Tibial artery (tissue), 4 donors: ENCODE results near the gene METTL25B.

Experiments used
- DNase-seq, 2 donors: peaks; one replicate each; pipeline ENCODE4 v3.0.0-alpha.2; 2019
- H3K27ac ChIP-seq, 2 donors: fragments of 200-600 bp; sonication (generic) in 1 of 2; 1 replicate in 1 of 2; 2 replicates in 1 of 2; pipeline ENCODE4 v1.5.1; 2018 to 2019; ENCODE audit warnings: mild to moderate bottlenecking in 1 of 2
- H3K27me3 ChIP-seq, 2 donors: fragments of 200-600 bp; sonication (generic) in 1 of 2; one replicate each; pipeline versions ENCODE4 v1.5.1 to v1.6.0; 2016 to 2019
- H3K36me3 ChIP-seq, 3 donors: fragments of 200-600 bp; sonication (generic) in 2 of 3; one replicate each; pipeline ENCODE4 v1.5.1; 2016 to 2019; ENCODE audit warnings: mild to moderate bottlenecking in 2 of 3
- H3K4me1 ChIP-seq, 4 donors: fragments of 200-600 bp; sonication (generic) in 2 of 4; 1 replicate in 3 of 4; 2 replicates in 1 of 4; pipeline ENCODE4 v1.5.1; 2016 to 2019
- H3K4me3 ChIP-seq, 2 donors: fragments of 200-600 bp; sonication (generic) in 1 of 2; 1 replicate in 1 of 2; 2 replicates in 1 of 2; pipeline ENCODE4 v1.5.1; 2018 to 2019; ENCODE audit warnings: mild to moderate bottlenecking in 2 of 2
- H3K9me3 ChIP-seq, 3 donors: fragments of 200-600 bp; sonication (generic) in 1 of 3; one replicate each; pipeline ENCODE4 v1.5.1; 2016 to 2019
- intact Hi-C: fragments of 100-400 bp; cut with DNase I; formaldehyde crosslinking; loops from one replicate; pipeline ENCODE4 v1.15.0; 2023; ENCODE audit warnings: low total_unique reads
- TF ChIP-seq, protein P1 (sequence below), 2 experiments: fragments of 200-600 bp in 1 of 2; fragments of 450-650 bp in 1 of 2; IDR thresholded peaks; one replicate each; pipeline ENCODE4 v1.5.1; 2017 to 2019; ENCODE audit warnings: antibody characterized with exemption in 2 of 2, mild to moderate bottlenecking in 1 of 2, moderate library complexity in 1 of 2

The METTL25B gene

DNA sequence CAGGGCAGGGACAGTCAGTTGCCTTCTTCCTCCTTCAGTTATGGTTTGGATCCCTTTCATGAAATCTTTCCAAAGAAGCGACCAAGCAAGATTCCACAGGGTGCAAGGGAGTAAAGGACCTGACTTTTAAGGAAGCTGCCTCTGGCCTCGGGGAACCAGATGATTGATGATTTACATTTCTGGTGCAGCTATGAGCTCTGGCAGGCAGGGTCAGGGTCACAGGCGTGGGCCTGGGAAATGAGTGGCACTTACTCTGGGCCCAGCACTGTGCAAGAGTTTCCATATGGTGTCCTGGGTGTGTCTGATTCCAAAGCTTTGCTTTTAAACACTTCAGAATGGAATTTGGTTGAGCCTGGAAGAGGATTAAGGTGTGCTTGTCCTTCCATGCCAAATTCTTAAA, 15.6 kb upstream of the METTL25B start:
- peaks cover 0 to 43% (median 13%) of the 10 kb centered on the region in 4 donors for H3K4me1 ChIP-seq
- TF ChIP-seq, protein P1, sequence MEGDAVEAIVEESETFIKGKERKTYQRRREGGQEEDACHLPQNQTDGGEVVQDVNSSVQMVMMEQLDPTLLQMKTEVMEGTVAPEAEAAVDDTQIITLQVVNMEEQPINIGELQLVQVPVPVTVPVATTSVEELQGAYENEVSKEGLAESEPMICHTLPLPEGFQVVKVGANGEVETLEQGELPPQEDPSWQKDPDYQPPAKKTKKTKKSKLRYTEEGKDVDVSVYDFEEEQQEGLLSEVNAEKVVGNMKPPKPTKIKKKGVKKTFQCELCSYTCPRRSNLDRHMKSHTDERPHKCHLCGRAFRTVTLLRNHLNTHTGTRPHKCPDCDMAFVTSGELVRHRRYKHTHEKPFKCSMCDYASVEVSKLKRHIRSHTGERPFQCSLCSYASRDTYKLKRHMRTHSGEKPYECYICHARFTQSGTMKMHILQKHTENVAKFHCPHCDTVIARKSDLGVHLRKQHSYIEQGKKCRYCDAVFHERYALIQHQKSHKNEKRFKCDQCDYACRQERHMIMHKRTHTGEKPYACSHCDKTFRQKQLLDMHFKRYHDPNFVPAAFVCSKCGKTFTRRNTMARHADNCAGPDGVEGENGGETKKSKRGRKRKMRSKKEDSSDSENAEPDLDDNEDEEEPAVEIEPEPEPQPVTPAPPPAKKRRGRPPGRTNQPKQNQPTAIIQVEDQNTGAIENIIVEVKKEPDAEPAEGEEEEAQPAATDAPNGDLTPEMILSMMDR (IDR thresholded peaks at IDR 0.05), result no peak
- H3K27me3 ChIP-seq, result no peaks in the 10 kb centered on the region
- no peak for DNase-seq
- intact Hi-C loops, result no loop called here
- H3K27ac ChIP-seq, result no peak overlapping the region
- H3K36me3 ChIP-seq, result peaks cover 0 to 10% (median 0%) of the 10 kb centered on the region in 3 donors
- H3K9me3 ChIP-seq, result no peaks in the 10 kb centered on the region
- no peak overlapping the region for H3K4me3 ChIP-seq

DNA sequence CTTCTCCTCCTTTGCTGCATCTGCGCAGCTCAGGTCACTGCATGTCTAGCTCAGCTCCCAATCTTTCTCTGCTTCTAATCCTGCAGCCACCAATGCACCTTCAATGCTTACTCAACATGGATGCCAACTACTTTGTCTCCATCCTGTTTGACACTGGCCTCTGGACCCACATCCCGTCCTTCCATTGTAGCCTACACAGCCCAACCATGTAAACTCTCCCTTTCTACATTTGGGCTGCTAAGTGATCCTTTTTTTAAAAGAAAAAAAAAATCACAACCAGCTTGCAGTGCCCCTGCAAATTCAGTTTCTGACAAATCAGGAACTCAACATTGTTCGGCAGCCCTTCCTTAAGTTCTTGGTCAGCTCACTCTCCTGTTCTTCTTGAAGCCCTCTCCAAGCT, 13.4 kb upstream of the METTL25B start:
- peaks cover 0 to 11% (median 0%) of the 10 kb centered on the region in 3 donors for H3K36me3 ChIP-seq
- H3K9me3 ChIP-seq, result no peaks in the 10 kb centered on the region
- H3K27ac ChIP-seq, result no peak overlapping the region
- intact Hi-C loops, result no loop called here
- no peak overlapping the region for H3K4me3 ChIP-seq
- H3K27me3 ChIP-seq, result no peaks in the 10 kb centered on the region
- DNase-seq, result no peak
- H3K4me1 ChIP-seq, result peaks cover 0 to 22% (median 6%) of the 10 kb centered on the region in 4 donors
- TF ChIP-seq, protein P1 (IDR thresholded peaks at IDR 0.05), result no peak

DNA sequence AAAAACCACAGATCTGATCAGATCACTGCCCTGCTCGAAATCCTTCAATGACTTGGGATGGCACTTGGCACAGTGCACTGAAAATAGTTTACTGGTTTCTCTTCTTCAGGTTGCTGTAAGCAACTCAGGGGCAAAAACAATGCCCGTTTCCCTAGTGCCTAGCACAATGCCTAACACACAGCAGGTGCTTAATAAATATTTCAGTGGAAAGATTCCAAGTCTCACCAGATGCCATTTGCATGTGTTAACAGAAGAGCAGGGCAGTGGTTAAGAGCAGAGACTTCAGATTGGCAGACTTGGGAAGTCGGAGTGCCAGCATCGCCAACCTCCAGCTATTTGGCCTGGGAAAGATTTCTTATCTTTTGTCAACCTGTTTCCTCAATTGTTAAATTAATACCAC, 10.9 kb upstream of the METTL25B start:
- no peak for DNase-seq
- no peaks in the 10 kb centered on the region for H3K9me3 ChIP-seq
- TF ChIP-seq, protein P1 (IDR thresholded peaks at IDR 0.05), result no peak
- no peak overlapping the region for H3K27ac ChIP-seq
- H3K36me3 ChIP-seq, result peaks cover 8 to 35% (median 18%) of the 10 kb centered on the region in 3 donors
- H3K27me3 ChIP-seq, result no peaks in the 10 kb centered on the region
- peaks cover 0 to 4% (median 0%) of the 10 kb centered on the region in 4 donors for H3K4me1 ChIP-seq
- no peak overlapping the region for H3K4me3 ChIP-seq
- intact Hi-C loops, result no loop called here

DNA sequence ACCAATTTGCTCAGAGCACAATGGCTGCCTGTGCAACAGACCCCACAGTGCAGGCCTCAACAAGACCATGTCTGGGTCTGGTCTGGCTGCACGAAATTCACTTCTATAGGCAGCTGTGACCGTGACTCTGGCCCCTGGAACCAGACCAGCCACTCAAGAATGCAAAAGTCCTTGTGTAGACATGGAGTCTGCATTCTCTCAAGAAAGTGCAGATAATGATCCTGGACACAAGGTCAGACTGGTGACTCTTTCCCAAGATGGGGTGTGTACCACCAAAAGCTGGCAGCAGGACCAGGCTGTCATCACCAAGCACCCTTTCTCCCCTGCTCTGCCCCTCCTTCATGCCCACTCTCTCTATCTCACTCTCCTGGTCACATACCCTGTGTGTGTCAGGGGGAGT, 7.1 kb upstream of the METTL25B start:
- Histone ChIP-seq H3K27me3 (no peaks in the 10 kb centered on the region), H3K9me3 (no peaks in the 10 kb centered on the region), H3K4me3 (no peak overlapping the region), H3K4me1 (peaks cover 0 to 22% (median 18%) of the 10 kb centered on the region in 4 donors), H3K36me3 (peaks cover 30 to 55% (median 46%) of the 10 kb centered on the region in 3 donors), H3K27ac (no peak overlapping the region)
- TF ChIP-seq, protein P1 (IDR thresholded peaks at IDR 0.05), result no peak
- intact Hi-C loops, result no loop called here
- no peak for DNase-seq

DNA sequence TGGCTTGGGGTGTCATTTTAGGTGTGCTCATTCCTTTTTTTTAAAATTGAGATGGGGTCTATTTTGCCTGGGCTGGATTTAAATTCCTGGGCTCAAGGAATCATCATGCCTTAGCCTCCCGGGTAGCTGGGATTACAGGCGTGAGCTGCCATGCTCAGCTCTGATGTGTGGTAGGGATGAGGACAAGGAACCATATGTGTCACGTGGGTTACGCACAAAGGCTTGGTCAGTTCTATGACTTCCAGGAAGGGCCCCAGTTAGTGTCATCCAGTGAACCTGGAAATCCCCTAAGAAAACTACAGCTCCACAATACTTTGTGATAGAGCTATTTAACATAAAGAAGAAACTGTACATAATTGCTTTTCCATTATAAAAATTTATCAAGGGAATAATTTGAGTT, 6.7 kb upstream of the METTL25B start:
- TF ChIP-seq, protein P1 (IDR thresholded peaks at IDR 0.05), result no peak
- Histone ChIP-seq H3K4me3 (no peak overlapping the region), H3K9me3 (no peaks in the 10 kb centered on the region), H3K4me1 (peaks cover 0 to 26% (median 22%) of the 10 kb centered on the region in 4 donors), H3K27me3 (no peaks in the 10 kb centered on the region), H3K36me3 (peaks cover 30 to 55% (median 46%) of the 10 kb centered on the region in 3 donors), H3K27ac (no peak overlapping the region)
- no peak for DNase-seq
- intact Hi-C loops, result no loop called here
